A673 (cell line): Measurements from ENCODE around the gene SLC7A8.

Experiments used
- CTCF ChIP-seq: fragments of 300-800, 200-600 bp; sonication (generic); conservative IDR thresholded peaks from 2 replicates; pipeline ENCODE4 v1.5.1; 2017; ENCODE audit warnings: low read depth, mild to moderate bottlenecking, antibody characterized with exemption, low read length, moderate library complexity, mixed read lengths
- EZH2 ChIP-seq: fragments of 200-600 bp; sonication (generic); IDR thresholded peaks from 2 replicates; pipeline ENCODE4 v1.6.1; 2017; ENCODE audit warnings: borderline replicate concordance, low read depth, mild to moderate bottlenecking, mixed read lengths, antibody characterized with exemption, low read length; ENCODE audit not compliant: poor library complexity, severe bottlenecking

- no peak for TF ChIP-seq CTCF
- no peak for TF ChIP-seq EZH2
Observed at GRCh38 chr14:23169622-23170021, 13.8 kb downstream of the SLC7A8 start.
